Fibroblast of skin of left quadriceps (primary cell): ENCODE results near the gene TMEM184C.

Source experiments
- DNase-seq, 2 experiments: peaks; one replicate each; pipeline ENCODE4 v3.0.0-alpha.2; 2013; ENCODE audit warnings: low read depth in 2 of 2

Gene TMEM184C

DNA sequence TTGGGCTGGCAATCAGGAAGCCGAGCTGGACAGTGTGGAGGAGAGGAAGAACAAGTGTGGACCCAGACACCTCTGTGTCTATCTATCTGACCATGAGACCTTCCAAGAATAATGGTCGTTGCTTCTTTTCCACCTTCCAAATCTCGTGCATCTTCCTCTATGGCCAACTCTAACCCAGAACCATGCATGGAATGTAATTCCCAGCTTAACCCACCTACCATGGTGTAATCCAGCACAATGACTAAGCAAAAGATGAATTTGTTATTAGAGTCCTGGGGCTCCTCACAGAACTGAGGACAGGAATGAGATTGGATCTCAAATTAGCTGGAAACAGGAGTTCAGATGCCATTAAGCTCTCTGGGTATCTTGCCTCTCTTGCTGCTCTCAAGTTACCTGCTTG is 17.4 kb upstream of the TMEM184C start:
- DNase-seq = peak; percentile 50 to 51

DNA sequence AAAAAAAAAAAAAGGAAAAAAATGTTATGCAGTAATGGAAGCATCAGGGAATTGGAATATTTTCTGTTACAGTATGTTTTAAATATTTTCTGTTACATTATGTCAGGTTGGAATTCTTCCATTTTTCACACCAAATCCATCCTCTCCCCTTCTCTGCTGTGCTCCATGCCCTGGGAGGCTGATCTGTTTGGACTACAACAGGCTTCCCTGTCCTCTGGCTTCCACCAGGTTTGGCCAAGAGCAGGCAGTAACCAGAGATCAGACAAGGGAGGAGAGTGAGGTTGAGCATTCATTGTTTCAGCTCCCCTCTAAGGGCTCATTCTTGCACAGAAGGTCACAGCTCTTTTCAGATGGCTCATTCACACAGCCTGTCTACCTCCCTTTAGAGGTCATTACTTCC is 11.7 kb upstream of the TMEM184C start:
- no peak for DNase-seq

DNA sequence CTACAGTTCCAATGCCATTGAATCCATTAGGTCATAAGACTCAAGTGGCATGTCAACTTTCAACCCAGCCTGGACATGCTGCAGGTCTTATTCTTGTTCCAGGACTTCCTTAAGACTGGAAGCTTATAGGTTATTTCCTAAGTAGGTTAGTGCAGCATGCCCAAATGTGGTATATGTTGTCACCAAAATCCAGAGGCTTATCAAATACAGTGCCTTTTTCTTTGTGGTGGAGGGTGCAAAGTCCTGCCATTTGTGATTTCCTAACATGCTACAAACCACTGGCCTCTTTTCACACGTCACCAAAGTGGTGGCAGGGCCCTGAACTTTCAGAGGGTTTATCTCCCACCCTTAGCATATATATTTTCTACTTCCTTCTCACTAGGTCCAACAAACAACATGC is 9.7 kb upstream of the TMEM184C start:
- DNase-seq = no peak

DNA sequence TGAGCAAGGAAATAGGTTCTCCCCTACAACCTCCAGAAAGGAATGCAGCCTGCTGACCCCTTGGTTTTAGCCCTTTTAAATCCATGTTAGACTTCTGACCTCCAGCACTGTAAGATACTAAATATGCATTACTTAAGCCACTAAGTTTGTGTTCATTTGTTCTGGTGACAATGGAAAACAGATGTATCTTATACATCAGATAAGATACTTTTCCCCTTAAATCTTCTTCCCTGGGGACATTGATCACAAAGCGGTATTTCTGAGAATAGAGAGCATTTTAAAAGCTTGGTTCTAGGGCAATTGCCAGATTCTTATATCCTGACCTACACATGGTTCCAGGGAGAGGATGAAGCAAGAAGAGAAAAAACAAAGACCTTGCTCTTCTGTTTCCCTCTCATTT is 6.5 kb upstream of the TMEM184C start:
- no peak for DNase-seq

DNA sequence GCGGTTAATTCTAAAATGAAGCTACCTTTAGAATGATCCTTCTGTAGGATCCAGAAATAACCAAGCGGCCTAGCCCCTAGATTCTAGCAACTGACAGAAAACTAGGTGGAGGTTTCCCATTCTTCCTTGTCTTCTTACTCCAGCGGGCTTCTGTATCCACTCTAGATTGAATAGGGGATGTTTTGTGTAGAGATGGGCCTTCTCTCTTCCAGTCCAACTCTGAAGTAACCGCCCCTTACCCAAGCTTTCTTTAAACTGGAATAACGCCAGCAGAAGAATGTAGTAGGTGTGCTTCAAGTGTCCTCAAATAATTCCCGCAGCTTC is 386 bp upstream of the TMEM184C start:
- no peak for DNase-seq

DNA sequence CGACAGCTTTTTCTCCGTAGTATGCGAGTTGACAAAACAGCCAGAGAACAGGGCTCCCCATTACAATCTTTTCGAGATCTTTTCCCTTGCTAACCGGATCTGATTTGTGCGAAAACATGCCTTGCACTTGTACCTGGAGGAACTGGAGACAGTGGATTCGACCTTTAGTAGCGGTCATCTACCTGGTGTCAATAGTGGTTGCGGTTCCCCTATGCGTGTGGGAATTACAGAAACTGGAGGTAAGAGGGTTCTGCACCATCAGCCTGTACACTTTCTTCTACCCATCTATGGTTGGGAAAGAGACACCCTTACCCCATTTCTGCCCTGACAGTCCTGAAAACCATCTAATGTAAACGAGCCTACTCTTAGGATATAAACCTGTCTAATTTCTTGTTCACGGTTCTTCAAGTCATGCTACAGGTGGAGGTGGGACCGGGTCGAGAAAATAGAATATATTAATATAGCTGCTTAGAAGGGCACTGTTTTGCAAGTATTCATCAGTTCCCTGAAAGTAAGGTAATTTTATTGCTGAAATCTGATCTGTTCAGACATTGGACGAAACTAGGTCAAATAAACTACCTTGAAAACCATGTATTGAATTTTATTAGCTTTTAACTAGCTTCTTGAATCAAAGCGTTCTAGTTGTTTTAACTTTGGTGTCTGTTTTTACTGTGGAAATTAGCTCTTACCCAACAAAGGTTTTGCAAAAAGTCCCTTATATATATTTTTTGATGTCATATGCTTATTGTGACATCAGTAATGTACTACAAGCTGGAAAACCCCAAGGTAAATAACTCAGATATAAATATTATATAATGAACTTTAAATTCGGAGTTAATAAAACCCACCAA is 869 bp downstream of the TMEM184C start:
- no peak for DNase-seq

DNA sequence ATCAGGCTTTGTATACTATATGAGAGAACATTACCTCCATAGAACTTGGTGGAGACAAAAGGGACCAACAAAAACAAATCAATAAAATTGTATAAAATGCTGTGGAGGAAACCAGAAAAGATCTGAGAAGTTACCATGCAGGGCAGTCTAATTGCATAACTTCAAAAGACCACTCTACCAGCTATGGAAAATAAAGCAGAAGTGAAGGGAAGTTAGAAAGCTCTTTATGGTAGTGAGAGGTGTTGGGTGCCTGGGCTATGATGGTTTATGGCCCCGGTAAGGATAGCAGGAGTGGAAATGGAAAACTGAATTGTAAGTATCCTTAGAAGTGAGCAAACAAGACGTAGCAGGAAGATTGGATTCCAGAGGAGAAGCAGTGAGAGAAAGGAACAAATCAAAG is 3.1 kb downstream of the TMEM184C start:
- no peak for DNase-seq

DNA sequence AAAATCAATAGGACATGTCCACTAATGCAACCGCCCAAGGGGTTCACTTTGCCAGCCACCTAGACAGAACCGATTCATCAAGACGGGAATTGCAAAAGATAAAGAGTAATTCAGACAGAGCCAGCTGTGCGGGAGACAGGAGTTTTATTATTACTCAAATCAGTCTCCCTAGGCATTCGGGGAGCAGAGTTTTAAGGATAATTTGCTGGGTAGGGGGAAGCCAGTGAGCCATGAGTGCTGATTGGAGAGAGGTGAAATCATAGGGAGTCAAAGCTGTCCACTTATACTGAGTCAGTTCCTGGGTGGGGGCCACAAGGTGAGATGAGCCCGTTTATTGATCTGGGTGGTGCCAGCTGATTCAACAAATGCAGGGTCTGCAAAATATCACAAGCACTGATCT is 8.5 kb downstream of the TMEM184C start:
- DNase-seq = no peak

DNA sequence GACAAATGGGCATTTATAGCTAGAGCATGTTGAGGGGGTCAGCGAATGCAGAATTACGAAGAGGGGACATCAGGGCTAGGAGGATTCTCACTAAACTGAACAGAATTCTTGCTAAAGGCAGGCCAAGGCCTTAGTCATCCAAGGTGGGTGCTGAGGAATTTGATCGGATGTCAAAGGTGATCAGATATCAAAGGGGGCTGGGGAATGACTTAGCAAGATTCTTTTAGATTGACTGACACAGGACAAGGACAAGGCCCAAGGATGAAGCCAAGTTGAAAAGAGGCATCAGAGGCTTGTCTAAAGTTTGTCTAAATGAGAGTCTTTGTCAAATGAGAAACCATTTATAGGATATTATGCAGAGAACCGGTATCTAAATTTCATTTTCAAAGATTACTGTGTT is 9.7 kb downstream of the TMEM184C start:
- DNase-seq = no peak

DNA sequence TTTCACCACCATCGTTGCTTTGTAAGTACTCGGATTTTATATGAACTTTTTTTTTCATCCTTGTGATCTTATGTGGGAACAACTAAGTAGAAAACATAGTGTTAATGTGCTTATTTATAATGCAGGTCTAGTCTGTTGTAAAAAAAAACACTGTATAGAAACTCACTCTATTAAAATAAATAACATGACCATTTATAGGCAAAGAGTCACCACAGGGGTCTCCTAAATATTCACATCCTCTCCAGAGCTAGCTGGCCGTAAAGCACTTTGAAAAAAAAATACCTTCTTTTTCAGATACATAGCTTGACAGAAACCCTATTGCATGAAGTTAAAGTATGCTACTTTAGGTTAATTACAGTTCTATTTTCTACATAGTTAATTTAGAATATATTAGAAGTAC is 11.2 kb downstream of the TMEM184C start:
- DNase-seq = no peak

DNA sequence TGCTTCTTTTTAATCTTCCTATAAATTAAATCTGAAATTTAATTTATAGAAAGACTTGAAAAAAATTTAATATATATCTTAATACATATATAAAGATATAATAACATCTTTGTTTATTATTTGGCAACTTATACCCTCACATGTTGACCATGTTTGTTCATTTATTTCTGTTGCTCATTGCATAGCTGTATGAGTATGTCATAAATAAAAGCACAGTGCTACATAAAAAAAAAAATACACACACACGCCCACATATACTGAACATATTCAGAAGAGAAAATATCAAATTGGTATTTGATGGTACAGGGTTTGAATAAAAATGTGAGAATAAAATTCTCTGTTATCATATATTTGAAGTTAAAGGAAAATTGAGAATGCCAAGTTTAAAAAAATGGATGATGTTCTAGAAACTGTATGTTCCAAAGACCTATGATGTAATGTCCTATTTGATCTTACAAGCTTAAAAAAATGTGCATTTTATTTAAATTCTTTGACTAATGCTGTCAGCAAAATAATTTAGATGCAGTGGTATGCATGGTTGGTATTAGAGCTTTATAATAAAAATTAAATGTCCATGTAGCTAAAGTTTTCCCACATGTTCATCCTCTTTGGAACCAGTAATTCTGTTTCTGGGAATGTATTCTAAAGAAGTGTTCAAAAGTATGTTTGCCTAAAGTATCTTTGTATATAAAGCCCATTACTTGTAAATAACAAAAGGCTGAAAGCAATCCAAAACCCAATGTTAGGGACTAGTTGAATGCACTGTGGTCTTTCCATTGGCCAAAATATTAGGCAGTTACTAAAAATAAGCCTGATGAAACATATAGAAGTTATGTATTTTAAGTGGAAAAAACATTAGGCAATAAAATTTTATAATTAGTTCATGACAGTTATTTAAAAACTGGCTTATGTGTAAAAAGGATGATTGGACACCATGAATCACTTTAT is 12.9 kb downstream of the TMEM184C start:
- no peak for DNase-seq

DNA sequence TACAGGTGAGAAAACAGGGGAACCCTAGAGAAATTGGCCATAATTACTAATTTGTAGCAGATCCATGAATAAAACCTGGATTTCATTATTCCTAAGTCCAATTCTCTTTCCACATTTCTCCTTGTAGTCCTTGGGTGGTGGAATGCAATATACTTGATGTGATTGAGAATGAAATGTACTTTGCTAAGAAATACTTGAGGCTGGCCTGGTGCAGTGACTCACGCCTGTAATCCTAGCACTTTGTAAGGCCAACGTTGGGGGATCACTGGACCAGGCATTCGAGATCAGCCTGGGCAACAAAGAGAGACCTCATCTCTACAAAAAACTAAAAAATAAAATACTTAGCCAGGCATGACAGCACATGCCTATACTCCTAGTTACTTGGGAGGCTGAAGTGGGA is 15.9 kb downstream of the TMEM184C start:
- no peak for DNase-seq

DNA sequence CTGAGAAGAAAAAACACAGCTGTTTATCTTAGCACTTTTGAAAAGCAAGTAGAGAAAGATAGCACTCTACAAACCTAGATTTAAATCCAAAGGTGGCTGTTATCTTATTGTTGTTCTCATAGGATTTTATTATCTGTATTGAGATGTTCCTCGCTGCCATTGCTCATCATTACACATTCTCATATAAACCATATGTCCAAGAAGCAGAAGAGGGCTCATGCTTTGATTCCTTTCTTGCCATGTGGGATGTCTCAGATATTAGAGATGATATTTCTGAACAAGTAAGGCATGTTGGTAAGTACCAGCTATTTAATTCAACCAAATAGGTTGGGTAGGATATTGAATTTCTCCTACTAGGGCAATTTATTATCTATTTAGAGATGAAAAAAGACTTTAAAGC is 16.4 kb downstream of the TMEM184C start:
- DNase-seq = no peak

DNA sequence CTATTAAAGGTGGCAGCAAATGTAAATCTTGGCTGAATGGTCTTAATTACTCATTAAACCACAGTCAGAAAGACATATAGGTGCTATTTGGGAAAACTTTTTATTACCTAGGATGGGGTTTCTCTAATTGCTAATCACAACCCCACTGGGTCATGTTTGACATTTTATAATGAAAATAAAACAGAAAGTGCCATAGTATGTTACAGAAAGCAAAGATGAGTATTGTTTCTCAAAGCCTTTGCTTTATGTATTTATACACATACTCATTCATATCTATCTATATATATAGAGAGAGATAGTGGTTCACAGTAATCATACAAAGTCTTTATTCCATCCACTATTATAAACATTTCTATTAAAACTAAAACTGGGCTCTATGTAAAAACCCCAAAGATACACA is 18.2 kb downstream of the TMEM184C start:
- DNase-seq = no peak

DNA sequence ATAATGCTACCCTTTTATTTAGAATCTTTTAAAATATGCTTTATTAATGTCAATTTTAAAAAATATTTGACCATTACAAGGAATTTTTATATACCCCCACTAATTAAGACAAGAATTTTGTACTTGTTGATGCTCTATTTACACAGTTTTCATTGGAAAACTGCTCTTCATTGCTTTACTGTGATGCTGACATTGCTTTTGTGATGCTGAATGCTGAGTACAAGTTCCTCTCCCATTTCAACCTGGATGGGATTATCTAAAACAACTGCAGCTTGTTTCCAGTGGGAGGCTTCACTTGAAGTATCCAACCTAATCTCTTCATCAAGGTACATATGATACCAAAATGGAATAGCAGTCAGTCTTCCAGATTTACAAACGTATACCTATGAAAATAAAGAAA is 21.2 kb downstream of the TMEM184C start:
- DNase-seq = no peak

DNA sequence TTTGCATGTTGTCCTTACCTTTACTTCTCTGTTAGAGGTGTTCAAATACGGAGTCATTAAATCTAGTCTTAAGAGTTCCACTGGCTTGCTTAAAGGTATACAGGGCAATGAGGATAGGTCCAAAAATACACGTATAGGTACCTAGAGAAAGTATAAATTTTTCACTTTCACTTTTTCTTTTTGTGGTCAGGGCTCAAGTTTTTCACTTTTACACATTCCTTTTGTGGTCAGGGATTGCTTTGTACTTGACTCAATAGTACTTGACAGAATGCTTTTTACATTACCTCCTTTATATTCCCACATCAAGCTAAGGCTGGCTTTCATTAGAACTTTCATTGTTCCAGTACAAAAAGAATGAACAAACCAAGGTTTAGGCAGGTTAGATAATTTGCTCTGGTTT is 21.7 kb downstream of the TMEM184C start:
- no peak for DNase-seq

DNA sequence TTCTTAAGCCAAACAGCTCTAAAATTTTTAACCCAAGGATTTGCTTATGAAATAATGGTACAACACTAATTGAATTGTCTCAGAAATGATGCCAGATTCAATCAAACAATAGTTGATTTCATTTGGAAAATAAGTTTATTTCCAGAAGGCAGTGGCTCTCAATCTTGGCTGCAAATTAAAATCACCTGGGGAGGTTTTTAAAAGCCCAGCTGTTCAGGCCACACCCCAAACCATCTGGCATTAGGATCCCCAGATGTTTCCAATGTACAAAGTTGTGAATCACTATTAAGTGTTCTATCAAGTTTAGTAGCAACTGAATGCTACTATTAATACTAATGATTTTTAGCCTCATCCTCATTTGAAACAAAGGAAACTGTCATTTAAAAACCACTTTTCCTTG is 22.2 kb downstream of the TMEM184C start:
- DNase-seq = no peak

DNA sequence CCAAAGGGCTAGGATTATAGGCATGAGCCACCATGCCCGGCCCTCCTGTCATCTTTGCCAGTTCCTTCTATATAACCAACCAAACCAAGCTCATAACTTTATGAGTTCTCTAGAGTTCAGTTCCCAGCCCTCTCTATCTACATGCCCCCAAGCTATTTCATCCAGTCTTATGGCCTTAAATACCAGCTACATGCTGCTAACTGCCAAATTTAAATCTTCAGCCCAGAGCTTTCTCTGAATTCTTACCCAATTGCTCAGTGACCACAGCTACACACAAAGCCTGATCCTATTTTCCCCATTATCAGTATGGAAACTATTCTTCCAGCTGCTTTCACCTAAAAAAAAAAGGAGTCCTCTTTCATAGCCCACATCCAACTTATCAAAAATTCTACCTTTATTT is 23.1 kb downstream of the TMEM184C start:
- no peak for DNase-seq

DNA sequence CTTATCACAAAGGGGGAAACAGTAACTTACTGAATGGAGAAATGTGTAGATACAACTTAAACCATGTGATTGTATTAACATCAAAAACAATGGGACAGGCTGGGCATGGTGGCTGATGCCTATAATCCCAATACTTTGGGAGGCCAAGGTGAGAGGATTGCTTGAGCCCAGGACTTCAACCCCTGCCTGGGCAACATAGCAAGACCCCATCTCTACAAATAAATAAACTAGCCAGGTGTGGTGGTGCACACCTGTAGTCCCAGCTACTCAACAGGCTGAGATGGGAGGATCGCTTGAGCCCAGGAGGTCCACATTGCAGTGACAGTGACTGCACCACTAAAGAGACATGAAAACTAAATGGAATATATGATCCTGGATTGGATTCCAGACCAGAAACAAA is 26.4 kb downstream of the TMEM184C start:
- DNase-seq = no peak

DNA sequence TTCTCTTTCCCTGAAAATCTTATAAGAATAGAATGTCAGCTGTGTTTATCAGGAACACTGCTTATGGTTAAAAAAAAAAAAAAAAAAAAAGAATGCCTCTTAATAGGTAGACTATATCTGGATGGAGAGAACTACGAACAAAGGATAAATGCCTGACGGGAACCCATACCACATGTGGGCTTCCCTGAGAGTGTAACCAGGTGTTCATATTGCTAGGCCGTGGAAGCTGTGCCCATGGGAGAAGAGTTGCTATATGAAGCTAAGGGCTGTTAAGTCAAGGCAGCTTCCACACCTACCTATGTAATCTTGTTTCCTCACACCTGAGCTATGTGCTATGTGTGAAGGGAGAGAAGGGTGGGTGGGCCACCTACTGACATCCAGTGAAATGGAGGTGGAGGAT is 27.3 kb downstream of the TMEM184C start:
- no peak for DNase-seq

DNA sequence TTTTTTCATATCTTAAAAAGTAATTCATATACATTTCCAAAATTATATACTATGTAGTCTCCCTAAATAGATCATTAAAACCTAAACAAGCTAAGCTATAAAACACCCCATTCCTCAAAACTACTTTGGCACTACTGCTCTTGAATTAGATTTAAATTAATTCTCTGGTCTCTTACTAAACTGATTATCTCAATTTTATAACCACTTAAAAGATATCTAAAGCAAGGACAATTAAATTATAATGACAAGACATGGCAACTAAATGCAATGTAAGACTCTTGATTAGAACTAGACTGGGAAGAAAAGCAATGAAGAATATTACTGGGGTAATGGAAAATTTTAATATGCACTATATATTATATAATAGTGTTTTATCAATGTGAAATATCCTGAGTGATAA is 27.9 kb downstream of the TMEM184C start:
- DNase-seq = no peak

DNA sequence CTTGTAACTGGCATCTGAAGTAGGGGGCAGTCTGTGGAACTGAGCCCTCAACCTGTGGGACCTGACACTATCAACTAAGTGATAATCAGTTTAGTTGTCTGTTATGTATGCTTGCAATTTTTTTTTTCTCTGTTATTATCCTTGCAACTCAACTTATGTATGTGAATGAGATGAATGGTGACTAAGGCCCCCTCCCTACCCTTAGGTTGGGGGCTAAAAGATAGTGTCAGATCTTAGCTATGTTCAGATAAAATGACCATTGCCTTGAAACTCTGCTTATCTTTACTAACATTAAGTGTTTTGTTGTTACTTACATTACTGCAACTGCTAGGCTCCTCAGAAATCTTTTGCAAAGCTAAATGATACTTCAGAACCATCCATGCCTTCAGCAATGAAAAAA is 31.5 kb downstream of the TMEM184C start:
- DNase-seq = no peak

DNA sequence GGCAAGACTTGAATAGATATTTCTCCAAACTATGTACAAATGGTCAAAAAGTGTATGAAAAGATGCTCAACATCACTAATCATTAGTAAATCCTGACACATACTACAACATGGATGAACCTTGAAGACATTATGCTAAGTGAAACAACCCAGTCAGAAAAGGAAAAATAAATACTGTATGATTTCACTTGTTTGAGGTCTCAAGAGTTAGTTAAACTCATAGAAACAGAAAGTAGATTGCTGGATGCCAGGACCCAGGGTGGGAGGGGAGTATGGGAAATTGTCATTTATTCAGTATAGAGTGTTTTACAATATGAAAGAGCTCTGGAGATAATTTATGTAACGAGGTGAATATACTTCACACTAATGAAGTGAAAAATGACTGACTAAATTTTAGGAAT is 34.4 kb downstream of the TMEM184C start:
- DNase-seq = no peak
